AG09309 (cell line): ENCODE measurements around the gene CEBPE.

ENCODE experiments used
- DNase-seq: peaks from one replicate; pipeline ENCODE4 v3.0.0-alpha.2; 2010; ENCODE audit warnings: low read depth
- H3K4me3 ChIP-seq: 2 replicates; pipeline ENCODE4 v1.5.1; 2011; ENCODE audit warnings: mild to moderate bottlenecking, low read depth, low read length, moderate library complexity; ENCODE audit not compliant: control insufficient read depth
- TF ChIP-seq, protein P1 (sequence below): IDR thresholded peaks from 2 replicates; pipeline ENCODE4 v1.5.1; 2011; ENCODE audit warnings: mild to moderate bottlenecking, low read depth, low read length, inconsistent platforms; ENCODE audit not compliant: insufficient read depth, control insufficient read depth; ENCODE audit errors: missing control alignments

Gene CEBPE

DNA sequence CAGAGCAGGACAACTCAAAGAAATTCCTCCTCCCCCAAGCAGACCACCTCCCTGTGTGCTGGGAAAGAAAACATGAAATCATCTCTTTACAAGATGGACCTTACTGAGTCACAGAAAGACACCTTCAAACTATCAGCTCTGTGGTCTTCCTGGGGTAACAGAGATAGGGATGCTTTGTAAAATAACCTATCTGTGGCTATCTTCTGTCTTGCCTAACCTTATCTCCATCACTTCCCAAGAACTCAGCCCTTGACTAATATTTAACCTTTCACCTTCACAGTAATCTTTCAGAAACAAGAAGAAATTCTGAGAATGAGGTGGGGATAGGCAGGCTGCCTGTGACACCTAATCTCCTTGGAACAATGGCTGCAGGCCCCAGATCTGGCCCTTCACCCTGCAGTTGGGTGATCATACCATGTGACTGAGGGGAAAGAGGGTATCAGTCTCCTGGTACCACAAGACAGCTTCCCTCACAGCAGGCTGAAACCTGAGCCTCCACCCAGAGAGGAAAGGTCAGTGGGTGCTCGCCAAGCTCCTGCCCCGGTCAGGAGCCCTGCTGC, 27.4 kb upstream of the CEBPE start:
- no peak for DNase-seq
- TF ChIP-seq, protein P1, sequence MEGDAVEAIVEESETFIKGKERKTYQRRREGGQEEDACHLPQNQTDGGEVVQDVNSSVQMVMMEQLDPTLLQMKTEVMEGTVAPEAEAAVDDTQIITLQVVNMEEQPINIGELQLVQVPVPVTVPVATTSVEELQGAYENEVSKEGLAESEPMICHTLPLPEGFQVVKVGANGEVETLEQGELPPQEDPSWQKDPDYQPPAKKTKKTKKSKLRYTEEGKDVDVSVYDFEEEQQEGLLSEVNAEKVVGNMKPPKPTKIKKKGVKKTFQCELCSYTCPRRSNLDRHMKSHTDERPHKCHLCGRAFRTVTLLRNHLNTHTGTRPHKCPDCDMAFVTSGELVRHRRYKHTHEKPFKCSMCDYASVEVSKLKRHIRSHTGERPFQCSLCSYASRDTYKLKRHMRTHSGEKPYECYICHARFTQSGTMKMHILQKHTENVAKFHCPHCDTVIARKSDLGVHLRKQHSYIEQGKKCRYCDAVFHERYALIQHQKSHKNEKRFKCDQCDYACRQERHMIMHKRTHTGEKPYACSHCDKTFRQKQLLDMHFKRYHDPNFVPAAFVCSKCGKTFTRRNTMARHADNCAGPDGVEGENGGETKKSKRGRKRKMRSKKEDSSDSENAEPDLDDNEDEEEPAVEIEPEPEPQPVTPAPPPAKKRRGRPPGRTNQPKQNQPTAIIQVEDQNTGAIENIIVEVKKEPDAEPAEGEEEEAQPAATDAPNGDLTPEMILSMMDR = no peak
- H3K4me3 ChIP-seq = no peak overlapping the region

DNA sequence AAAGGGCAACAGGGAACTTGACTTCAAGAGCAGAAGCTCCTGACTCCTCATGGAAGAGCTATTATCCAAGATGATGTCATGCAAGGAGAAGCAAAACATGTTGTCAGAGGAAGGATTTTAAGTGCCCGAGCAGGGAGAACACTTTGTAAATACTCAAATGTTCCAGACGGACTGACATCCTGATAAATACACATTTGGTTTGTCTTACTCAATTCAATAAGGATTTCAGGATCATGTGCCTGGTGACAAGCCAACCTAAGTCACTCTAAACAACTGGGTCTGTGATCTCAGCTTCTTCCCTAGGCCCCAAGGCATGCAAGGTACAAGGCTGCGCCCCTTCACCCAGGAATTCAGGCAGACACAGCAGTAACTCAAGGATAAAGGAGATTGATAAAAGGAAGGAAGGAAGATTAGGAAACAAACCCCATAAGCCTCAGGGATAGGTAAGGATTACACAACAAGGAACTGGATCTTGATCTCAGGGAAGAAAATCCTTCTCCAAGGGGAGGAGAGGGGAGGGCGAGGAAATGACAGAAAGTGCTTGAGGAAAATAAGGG, 26.8 kb upstream of the CEBPE start:
- no peak for DNase-seq
- TF ChIP-seq, protein P1 = no peak
- no peak overlapping the region for H3K4me3 ChIP-seq

DNA sequence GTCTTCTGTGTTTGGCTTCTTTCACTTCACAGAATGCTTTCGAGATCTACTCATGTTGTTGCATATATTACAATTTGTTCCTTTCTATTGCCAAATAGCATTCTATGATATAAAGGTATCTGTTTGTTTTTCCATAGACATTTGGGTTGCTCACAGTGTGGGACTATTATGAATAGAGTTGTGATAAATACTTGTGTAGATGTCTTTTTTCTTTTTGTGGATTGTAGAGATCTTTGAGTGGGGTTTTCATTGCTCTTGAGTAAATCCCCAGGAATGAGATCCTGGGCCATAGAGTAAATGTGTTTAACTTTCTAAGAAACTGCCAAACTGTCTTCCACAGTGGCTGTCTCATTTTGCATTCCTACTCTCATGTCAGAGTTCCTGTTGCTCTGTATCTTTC, 24.9 kb upstream of the CEBPE start:
- DNase-seq = no peak
- no peak overlapping the region for H3K4me3 ChIP-seq
- TF ChIP-seq, protein P1 = no peak

DNA sequence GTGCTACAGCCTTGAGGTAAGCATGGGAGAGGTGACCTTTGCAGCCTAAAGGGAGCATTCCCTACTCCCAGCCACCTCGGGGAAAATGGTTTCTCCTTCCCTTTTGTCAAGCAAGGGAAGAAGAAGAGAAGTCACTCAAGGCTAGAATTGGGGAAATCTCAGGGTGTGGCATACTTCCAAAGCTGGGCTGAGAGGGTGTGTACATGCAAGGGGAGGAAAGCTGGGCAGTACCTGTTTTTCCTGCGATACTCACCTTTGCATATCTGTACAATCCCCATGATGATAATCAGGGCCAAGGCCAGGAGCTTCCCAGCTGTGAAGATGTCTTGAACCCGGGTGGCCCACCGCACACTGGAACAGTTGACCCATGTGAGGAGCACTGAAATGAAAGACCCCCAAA, 23.8 kb upstream of the CEBPE start:
- no peak overlapping the region for H3K4me3 ChIP-seq
- TF ChIP-seq, protein P1 = no peak
- no peak for DNase-seq

DNA sequence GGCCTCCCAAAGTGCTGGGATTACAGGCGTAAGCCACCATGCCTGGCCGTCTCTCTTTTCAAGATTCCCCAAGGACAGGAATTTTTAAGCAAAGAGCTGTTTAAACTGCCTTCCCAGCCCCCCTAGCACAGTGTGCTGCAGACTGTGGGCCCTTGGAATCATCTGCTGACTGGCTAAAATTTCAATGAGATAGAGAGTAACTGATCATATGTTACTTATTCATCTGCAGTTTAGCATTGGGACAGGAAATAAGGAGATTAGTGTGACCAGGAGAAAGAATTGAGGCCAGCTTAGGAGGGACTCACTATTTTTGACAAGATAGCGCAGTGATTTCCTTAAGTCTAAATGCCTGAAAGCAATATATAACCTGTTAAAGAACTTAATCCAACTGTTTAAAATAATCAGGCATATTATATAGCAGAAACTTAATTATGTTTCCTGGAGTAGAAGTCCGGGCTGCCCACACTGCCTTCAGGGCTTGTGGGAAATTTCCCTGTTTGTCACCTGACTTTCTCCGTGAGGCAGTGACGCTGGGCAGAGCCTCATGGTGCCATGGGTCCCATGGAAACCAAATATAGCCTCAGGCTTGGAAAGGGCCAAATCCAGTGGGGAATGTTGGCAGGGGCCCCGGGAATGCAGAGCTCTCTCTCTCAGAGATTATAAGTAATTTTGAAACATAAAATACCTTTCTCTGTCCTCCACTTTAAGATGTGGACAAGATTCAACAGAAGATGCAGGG, 22.8 kb upstream of the CEBPE start:
- no peak overlapping the region for H3K4me3 ChIP-seq
- no peak for DNase-seq
- TF ChIP-seq, protein P1 = no peak

DNA sequence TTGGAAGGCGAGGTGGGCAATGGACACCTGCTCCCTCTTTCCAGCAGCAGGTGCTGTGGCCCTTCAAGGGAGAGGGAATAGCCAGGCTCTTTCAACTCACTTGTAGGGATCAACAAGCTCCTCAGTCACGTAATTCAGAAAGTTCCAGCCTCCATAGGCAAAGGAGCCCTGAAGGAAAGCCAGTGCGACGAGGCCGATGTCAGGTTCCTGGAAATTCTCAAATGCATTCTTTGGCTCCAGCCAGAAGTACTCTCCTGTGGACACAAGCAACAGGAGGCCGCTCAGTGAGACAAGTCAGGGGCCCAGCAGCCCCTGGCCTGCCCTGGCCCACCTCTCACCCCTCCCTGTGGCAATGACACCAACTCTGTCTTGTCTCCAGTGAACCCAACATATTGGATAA, 21.3 kb upstream of the CEBPE start:
- no peak for DNase-seq
- TF ChIP-seq, protein P1 = no peak
- no peak overlapping the region for H3K4me3 ChIP-seq

DNA sequence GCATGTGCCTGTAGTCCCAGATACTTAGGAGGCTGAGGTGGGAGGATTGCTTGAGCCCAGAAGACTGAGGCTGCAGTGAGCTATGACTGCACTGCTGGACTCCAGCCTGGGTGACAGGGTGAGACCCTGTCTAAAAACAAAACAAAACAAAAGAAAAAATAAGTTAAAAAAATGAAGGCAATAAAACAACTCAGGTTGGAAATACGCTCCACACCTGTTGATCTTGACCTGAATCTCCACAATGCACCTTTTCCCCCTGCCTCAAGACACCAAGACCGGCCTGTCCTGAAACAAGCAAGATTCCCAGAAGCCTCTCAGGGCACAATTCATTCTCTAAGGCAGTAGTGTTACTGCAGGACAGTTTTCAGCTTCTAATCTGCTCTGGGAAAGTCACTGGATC, 20.8 kb upstream of the CEBPE start:
- no peak for DNase-seq
- TF ChIP-seq, protein P1 = no peak

More for the DNA sequence above, 20.8 kb upstream of the CEBPE start:
- H3K4me3 ChIP-seq = no peak overlapping the region
